GM19043 (cell line): Measurements from ENCODE around the gene HS3ST1.
"Not testable (repeated sequence)": the region's sequence is repeated elsewhere in the genome, so short reads cannot be mapped to it uniquely, and the experiment has no call there.

ENCODE experiments used
- ATAC-seq: cut with Tn5 transposase; IDR thresholded peaks from one replicate; pipeline ENCODE4 v1.9.1; 2021; ENCODE audit warnings: low read depth; ENCODE audit not compliant: unreplicated experiment

The HS3ST1 gene

DNA sequence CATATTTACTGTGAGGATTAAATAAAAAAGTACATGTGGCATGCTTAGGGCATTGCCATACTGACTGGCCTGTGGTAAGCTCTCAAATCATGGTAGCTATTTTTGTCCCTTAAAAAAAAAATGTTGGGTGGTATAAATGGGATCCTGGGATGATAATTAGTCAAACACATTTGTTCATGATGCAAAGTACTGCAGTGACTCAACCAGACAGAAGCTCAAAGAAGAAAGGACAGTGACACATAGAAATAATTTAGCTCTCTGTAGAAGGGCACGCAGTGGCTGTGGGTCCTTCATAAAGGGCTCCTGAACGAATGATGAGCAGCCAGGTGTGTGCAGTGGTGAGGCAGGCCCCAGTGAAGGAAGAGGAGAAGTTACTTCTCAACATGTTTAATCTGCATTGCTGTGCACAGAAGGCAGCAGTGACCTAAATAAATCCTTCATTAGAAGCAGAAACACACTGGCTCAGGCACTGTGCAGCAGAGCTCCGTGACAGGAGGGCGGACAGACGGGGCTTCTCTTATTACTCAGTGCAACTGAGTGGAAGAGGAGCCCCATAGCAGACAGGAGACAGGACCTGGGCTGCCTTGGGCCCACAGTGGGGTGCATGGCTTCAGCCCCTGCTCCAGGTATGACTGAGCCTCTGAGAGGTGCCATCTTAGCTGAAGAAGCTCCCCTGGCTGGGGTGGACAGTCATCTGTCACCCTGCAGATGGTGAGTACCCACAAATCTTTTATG is 20.3 kb downstream of the HS3ST1 start:
- ATAC-seq, result no peak

- no peak for ATAC-seq
Observed at GRCh38 chr4:11407551-11407950, 21.1 kb downstream of the HS3ST1 start.

GRCh38 chr4:11404431-11404830 is 24.3 kb downstream of the HS3ST1 start:
- no peak for ATAC-seq

DNA sequence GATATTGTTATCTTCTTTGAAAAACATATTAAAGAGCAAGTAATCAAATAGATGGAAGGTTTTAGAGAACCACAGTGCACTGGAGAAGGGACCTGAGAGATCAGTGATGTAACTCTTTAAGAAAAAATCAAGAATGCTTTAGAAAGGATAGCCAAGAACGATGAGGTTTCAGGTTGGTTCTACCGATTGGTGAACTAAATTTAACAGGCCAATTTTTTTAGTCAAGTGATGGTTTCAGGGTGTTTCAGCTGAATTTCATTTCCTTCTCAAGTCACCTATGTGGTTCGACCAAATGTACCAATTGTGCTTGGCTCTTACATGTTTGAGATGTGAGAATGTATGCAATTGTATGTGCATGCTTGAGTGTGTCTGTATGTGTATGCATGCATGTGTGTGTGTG is 26.5 kb downstream of the HS3ST1 start:
- no peak for ATAC-seq

DNA sequence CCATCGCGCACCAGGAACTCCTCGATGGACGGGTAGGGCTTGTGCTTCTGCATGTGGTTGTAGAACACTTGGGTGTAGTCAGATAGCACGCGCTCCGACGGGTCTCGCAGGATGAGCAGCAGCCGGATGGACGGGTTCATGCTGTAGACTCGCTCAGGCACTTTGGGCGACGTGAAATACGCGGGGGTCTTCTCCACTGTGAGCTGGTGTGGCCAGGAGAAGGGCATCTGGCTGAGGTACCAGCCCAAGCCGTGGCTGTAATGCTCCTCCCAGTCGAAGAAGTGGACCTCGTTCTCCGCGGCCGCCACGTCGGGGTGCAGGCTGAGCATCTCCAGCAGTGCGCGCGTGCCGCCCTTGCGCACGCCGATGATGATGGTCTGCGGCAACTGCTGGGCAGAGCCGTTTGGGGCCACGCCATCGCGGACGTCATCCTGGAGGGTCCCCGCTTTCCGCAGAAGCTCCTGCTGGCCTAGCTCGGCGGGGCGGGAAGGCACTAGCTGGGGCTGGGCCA is 29.2 kb downstream of the HS3ST1 start:
- no peak for ATAC-seq

DNA sequence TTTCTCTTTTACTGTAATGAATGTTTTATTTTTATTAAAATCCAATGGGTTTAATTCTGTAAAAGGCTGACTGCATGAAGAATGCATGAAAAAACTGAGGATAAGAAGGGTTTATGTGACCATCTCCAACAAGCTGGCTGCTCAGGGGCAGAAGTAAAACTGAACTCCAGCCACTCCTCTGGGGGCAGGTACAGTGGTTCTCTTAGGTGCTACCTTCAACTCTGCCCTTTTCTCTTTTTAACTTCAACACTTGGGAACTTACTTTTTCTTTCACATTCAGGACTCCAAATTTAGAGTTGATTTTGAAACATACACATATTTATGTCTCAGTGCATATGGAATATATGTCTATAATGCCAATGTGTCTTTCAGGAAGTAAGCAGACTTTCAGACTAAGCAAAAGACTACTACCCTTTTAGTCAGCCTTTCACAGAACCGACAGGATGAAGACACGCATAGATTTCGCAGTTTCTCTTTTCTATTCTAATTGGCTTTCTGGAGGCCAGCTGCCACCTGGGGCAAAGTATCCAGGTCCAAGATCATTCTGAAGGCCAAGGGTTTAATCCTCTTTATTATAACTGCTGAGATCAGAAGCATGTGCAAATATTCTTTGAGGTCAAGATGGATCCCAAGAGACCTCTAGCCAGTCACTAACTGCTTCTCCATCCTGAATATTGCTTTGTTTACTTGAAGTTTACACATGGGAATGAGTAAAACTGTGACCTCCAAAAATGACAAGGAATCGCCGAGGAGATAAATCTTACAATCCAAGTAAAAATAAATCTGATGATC is 30.7 kb downstream of the HS3ST1 start:
- ATAC-seq, result peak; percentile 63

GRCh38 chr4:11397146-11397545 is 31.5 kb downstream of the HS3ST1 start:
- no peak for ATAC-seq

DNA sequence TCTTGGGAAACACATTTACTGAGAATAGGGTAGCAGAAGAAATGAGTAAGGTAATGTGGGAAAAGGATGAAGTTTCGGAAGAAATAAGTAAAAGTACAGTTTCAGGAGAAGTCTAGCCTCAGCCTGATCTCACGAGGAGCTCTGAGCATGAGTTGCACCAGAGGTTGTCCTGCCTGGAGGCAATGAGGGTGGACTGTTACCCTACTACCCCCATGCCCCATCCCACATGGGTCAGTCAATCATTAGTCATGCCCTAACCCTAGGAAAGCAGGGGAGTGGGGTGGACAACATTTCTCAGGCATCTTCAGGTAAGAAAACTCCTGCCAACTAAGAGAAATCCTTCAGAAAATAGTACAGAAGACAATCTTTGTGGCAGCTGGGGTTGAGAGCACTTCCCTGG is 35.1 kb downstream of the HS3ST1 start:
- ATAC-seq, result no peak

DNA sequence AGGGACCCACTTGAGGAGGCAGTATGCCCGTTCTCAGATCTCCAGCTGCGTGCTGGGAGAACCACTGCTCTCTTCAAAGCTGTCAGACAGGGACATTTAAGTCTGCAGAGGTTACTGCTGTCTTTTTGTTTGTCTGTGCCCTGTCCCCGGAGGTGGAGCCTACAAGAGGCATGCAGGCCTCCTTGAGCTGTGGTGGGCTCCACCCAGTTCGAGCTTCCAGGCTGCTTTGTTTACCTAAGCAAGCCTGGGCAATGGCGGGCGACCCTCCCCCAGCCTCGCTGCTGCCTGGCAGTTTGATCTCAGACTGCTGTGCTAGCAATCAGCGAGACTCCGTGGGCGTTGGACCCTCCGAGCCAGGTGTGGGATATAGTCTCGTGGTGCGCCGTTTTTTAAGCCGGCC is 44.6 kb downstream of the HS3ST1 start:
- ATAC-seq, result not testable (repeated sequence)

- no peak for ATAC-seq
Observed at GRCh38 chr4:11376571-11376970, 52.1 kb downstream of the HS3ST1 start.

GRCh38 chr4:11376146-11376545 is 52.5 kb downstream of the HS3ST1 start:
- ATAC-seq, result no peak

GRCh38 chr4:11368701-11369115 is 60.0 kb downstream of the HS3ST1 start:
- no peak for ATAC-seq

DNA sequence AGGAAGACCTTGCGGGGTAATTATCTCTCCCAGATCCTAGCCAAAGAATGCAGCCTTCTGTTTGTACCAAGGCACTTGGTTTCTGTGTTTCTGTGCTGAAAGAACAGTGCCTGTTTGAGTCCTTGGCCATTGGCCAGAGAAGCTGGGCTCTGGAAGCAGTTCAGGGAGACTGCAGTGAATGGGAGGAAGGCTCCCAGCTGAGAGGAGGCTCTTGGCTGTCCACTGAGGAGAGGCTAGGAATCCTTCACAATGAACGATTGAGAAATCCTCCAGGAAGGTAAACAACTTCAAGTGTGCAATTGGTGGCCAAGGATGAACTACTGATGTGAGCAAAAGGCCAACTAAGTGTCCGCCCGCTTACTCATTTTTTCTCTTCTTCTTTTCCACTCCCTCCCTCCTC is 61.3 kb downstream of the HS3ST1 start:
- no peak for ATAC-seq

DNA sequence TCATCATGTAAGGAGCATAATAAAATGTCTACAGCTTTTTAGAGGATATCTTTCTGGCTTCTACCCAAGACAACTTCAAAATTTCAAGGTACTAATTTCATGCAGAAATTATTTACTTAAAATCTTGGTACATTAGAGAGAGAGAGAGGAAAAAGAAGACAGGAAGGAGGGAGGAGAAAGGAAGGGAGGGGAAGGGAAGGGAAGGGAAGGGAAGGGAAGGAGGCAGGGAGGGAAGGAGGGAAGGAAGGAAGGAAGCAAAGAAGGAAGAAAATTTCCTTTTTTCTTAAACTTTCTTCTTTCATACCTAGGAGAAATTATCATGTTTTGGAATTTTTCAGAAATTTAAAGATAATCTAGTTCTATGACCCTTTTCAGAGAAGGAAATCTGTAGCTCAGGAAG is 61.8 kb downstream of the HS3ST1 start:
- ATAC-seq, result no peak

DNA sequence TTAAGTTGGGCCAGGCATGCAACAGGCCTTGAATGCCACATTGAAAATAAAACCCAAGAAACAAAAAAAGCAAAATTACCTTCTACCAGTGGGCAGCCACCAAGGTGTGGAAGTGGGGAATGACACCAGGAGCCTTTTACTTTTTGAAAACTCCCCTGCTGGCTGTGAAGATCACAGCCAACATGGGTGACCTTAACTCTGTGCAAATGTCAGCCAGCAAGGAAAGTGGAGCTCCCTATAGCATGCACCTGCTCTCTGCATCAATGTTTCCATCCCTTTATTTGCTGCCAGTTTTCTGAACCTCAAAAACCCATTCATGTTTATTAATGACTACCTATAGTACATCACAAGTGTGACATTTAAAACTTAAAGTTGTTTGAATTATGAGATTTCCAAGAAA is 63.7 kb downstream of the HS3ST1 start:
- ATAC-seq, result no peak

DNA sequence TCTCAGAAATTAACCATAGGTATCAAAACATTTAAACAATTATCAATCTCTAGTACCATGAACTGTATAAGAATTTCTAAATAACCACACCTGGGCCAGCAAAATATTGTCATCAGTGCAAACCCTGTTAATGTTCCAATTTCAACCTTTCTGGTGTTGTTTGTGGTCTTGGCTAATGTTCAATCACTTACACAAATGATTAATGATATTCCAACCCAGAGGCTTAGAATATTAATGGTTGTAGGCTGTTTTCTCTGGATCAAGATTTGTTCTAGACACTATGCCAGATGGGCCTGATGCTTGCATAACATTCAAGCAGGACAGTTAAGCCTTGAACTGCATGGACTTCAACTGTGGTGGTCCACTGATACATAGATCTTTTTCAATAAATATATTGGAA is 69.1 kb downstream of the HS3ST1 start:
- ATAC-seq, result no peak

GRCh38 chr4:11355226-11355625 is 73.5 kb downstream of the HS3ST1 start:
- ATAC-seq, result no peak

DNA sequence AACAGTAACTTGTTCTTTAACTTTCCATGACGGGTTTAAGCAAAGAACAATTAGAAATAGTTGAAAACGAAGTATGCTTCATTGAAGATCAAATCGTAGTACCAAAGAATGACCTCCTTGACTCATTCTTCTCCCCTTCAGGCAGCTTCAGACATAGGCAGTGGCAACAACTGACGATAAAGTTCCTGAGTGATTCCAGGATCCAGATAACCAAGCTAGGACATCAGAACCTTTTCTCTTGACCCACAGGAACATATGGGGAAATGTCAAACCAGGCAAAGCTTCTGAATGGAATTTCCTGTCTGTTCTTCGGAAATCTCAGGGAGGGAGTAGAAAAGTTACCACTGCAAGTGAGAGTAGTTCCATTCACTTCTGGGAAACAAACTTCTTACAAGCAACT is 74.2 kb downstream of the HS3ST1 start:
- ATAC-seq, result no peak

- ATAC-seq, result no peak
Observed at GRCh38 chr4:11348449-11349088, 80.1 kb downstream of the HS3ST1 start.

DNA sequence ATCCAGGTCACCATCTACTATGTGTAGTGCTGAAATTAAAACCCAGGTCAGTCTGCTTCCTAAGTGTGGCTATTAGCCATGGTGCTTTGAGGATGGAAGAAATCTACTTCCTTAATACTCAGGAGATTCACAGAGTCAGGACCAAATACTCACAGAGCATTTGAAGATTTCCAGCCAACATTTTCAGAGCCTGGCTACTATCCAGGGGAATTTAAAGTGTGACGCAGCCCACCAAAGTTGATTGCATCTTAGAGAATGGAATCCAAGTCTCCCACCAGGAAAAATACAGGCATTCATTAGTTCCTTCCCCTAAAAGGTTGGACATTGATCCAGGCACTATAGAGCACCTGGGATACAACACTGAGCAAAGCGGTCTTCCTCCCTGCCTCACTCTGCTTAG is 83.8 kb downstream of the HS3ST1 start:
- no peak for ATAC-seq

DNA sequence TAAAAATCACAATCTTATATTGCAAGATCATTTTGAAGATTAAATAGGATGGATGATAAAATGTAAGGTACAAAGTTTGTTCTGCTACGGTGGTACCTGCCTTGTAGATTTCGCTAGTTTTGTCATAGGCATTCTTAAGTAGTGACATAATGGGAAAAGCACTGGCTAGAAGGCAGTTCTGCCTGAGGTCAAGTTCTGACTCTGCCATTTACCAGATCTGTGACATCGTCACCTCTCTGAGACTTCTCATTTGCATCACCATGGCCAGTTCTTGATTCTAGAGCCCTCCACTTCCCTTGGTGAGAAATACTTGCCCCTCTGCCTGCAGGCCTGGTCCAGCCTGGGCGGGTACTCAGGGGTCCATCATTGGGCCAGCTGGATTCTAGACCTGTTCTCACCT is 85.2 kb downstream of the HS3ST1 start:
- no peak for ATAC-seq
